IMR-90 (cell line): ENCODE results near the gene SEPTIN2. TPM values are rescaled to one million over a fixed set of nuclear protein-coding genes. Genes with fewer than 3 reads are reported as not detected.

Experiments used
- ATAC-seq: fragments of 200-7000 bp; cut with Tn5 transposase; 2 replicates; pipeline ENCODE4 v1.9.1; 2020; ENCODE audit warnings: low read depth, mild to moderate bottlenecking, moderate library complexity
- BruUV-seq: library from RNA; stranded (reverse); fragments of 400-500 nt; replicated peaks from 2 replicates; lab custom pipeline; 2021; lab: Mats Ljungman, UMichigan
- CTCF ChIA-PET: fragments of 300-600 bp; formaldehyde crosslinking; extraction: SDS; loops from one replicate; lab custom pipeline; 2021; ENCODE audit warnings: antibody characterized with exemption; lab: Yijun Ruan, JAX
- POLR2A ChIA-PET: fragments of 300-600 bp; sonication (Branson Sonifier 250); formaldehyde crosslinking; loops from one replicate; lab custom pipeline; 2022; ENCODE audit warnings: antibody characterized with exemption; ENCODE audit not compliant: unreplicated experiment; lab: Charles Lee
- DNase-seq: peaks from one replicate; pipeline ENCODE4 v3.0.0; 2013
- H2AFZ ChIP-seq: replicated peaks from 2 replicates; pipeline ENCODE3; 2013; ENCODE audit warnings: low read length, mild to moderate bottlenecking; ENCODE audit not compliant: poor library complexity
- H2AK5ac ChIP-seq: 2 replicates; pipeline ENCODE4 v1.6.1; 2013; ENCODE audit warnings: low read depth, low read length, inconsistent platforms
- H2AK9ac ChIP-seq: replicated peaks from 2 replicates; pipeline ENCODE3; 2013; ENCODE audit warnings: mild to moderate bottlenecking, low read depth, low read length, moderate library complexity; ENCODE audit not compliant: poor library complexity
- H2BK120ac ChIP-seq: 2 replicates; pipeline ENCODE4 v1.6.1; 2013; ENCODE audit warnings: low read depth, low read length, inconsistent platforms
- H2BK15ac ChIP-seq: 3 replicates; pipeline ENCODE4 v1.6.1; 2013; ENCODE audit warnings: low read depth, low read length, inconsistent platforms
- H2BK20ac ChIP-seq: 2 replicates; pipeline ENCODE4 v1.6.1; 2013; ENCODE audit warnings: low read depth, mild to moderate bottlenecking, inconsistent platforms, low read length, moderate library complexity
- H2BK5ac ChIP-seq: 2 replicates; pipeline ENCODE4 v1.6.1; 2013; ENCODE audit warnings: mild to moderate bottlenecking, low read depth, low read length, inconsistent platforms; ENCODE audit not compliant: poor library complexity, severe bottlenecking
- H3K14ac ChIP-seq: replicated peaks from 2 replicates; pipeline ENCODE4 v1.6.1; 2013; ENCODE audit warnings: low read depth, low read length, inconsistent platforms
- H3K18ac ChIP-seq: 2 replicates; pipeline ENCODE4 v1.6.1; 2013; ENCODE audit warnings: low read depth, low read length, control low read depth
- H3K23ac ChIP-seq: 2 replicates; pipeline ENCODE4 v1.6.1; 2013; ENCODE audit warnings: low read depth, low read length, inconsistent platforms
- H3K27ac ChIP-seq: 2 replicates; pipeline ENCODE4 v1.5.1; 2013; ENCODE audit warnings: mild to moderate bottlenecking, control low read depth, low read length; ENCODE audit not compliant: insufficient read depth
- H3K27me3 ChIP-seq: 2 replicates; pipeline ENCODE4 v1.6.1; 2013; ENCODE audit warnings: low read length; ENCODE audit not compliant: control insufficient read depth, insufficient read depth
- H3K36me3 ChIP-seq: 2 replicates; pipeline ENCODE4 v1.6.1; 2013; ENCODE audit warnings: low read length, mixed read lengths; ENCODE audit not compliant: control insufficient read depth, insufficient read depth
- H3K4ac ChIP-seq: 2 replicates; pipeline ENCODE4 v1.6.1; 2013; ENCODE audit warnings: low read depth, low read length, inconsistent platforms
- H3K4me1 ChIP-seq: 2 replicates; pipeline ENCODE4 v1.6.1; 2013; ENCODE audit warnings: low read length, mixed read lengths; ENCODE audit not compliant: control insufficient read depth, insufficient read depth
- H3K4me2 ChIP-seq: 2 replicates; pipeline ENCODE4 v1.6.1; 2013; ENCODE audit warnings: low read depth, mild to moderate bottlenecking, control low read depth, low read length, moderate library complexity
- H3K4me3 ChIP-seq: 2 replicates; pipeline ENCODE4 v1.5.1; 2013; ENCODE audit warnings: low read depth, mild to moderate bottlenecking, control low read depth, low read length, moderate library complexity; ENCODE audit not compliant: insufficient read depth
- H3K56ac ChIP-seq: 2 replicates; pipeline ENCODE4 v1.6.1; 2013; ENCODE audit warnings: low read length, inconsistent platforms; ENCODE audit not compliant: insufficient read depth; ENCODE audit errors: extremely low read depth
- H3K79me1 ChIP-seq, 2 experiments: 2 replicates each; pipeline ENCODE4 v1.6.1; 2013; ENCODE audit warnings: low read length in 2 of 2, inconsistent platforms in 1 of 2, low read depth in 1 of 2
- H3K9ac ChIP-seq: 2 replicates; pipeline ENCODE4 v1.6.1; 2013; ENCODE audit warnings: low read depth, low read length, control low read depth
- H3K9me1 ChIP-seq: 2 replicates; pipeline ENCODE4 v1.6.1; 2013; ENCODE audit warnings: low read length, inconsistent platforms; ENCODE audit not compliant: insufficient read depth
- H3K9me3 ChIP-seq: 2 replicates; pipeline ENCODE4 v1.6.1; 2013; ENCODE audit warnings: low read length; ENCODE audit not compliant: control insufficient read depth, insufficient read depth
- H4K20me1 ChIP-seq: 2 replicates; pipeline ENCODE4 v1.6.1; 2013; ENCODE audit warnings: low read length, inconsistent platforms; ENCODE audit not compliant: insufficient read depth
- H4K5ac ChIP-seq: 2 replicates; pipeline ENCODE4 v1.6.1; 2013; ENCODE audit warnings: mild to moderate bottlenecking, low read depth, low read length, control low read depth
- H4K8ac ChIP-seq, 2 experiments: 2 replicates each; pipeline ENCODE4 v1.6.1; 2013; ENCODE audit warnings: low read depth in 2 of 2, low read length in 2 of 2, control low read depth in 1 of 2, inconsistent platforms in 1 of 2
- H4K91ac ChIP-seq: 2 replicates; pipeline ENCODE4 v1.6.1; 2013; ENCODE audit warnings: low read depth, low read length, inconsistent platforms; ENCODE audit not compliant: insufficient read depth
- BHLHE40 ChIP-seq: fragments of 150-350 bp; IDR thresholded peaks from 2 replicates; pipeline ENCODE4 v1.6.1; 2016; ENCODE audit warnings: mild to moderate bottlenecking, low read depth, low read length
- CEBPB ChIP-seq: IDR thresholded peaks from 2 replicates; pipeline ENCODE4 v1.6.1; 2012; ENCODE audit warnings: low read depth, low read length, improper control_type of control experiment
- CHD1 ChIP-seq: IDR thresholded peaks from 2 replicates; pipeline ENCODE4 v1.6.1; 2012; ENCODE audit warnings: low read depth, low read length, improper control_type of control experiment
- FOS ChIP-seq: fragments of 150-350 bp; IDR thresholded peaks from 2 replicates; pipeline ENCODE4 v1.6.1; 2016; ENCODE audit warnings: low read depth, low read length
- MAFK ChIP-seq: IDR thresholded peaks from 2 replicates; pipeline ENCODE4 v1.6.1; 2012; ENCODE audit warnings: low read depth, low read length, improper control_type of control experiment
- MAZ ChIP-seq: IDR thresholded peaks from 2 replicates; pipeline ENCODE4 v1.6.1; 2012; ENCODE audit warnings: low read depth, mild to moderate bottlenecking, low read length, improper control_type of control experiment, moderate library complexity, borderline replicate concordance
- MXI1 ChIP-seq: IDR thresholded peaks from 2 replicates; pipeline ENCODE4 v1.6.1; 2012; ENCODE audit warnings: low read depth, mild to moderate bottlenecking, low read length, moderate library complexity, borderline replicate concordance
- NFE2L2 ChIP-seq: fragments of 150-350 bp; IDR thresholded peaks from 2 replicates; pipeline ENCODE4 v1.6.1; 2016; ENCODE audit warnings: low read depth, mild to moderate bottlenecking, low read length
- POLR2A ChIP-seq: IDR thresholded peaks from 2 replicates; pipeline ENCODE4 v1.6.1; 2012; ENCODE audit warnings: mild to moderate bottlenecking, low read depth, low read length
- RAD21 ChIP-seq: IDR thresholded peaks from 2 replicates; pipeline ENCODE4 v1.6.1; 2012; ENCODE audit warnings: low read length, improper control_type of control experiment
- RCOR1 ChIP-seq: IDR thresholded peaks from 2 replicates; pipeline ENCODE4 v1.6.1; 2012; ENCODE audit warnings: mild to moderate bottlenecking, low read length, improper control_type of control experiment; ENCODE audit not compliant: insufficient replicate concordance
- SMC3 ChIP-seq: fragments of 150-350 bp; IDR thresholded peaks from 2 replicates; pipeline ENCODE4 v1.6.1; 2016; ENCODE audit warnings: low read depth, mild to moderate bottlenecking, antibody characterized with exemption, low read length, moderate library complexity
- WGBS, 2 experiments: methylation state at CpG; one replicate each; pipeline versions ENCODE4 v1.1.5 to v1.1.7; 2013; ENCODE audit warnings: missing lambda C conversion rate in 2 of 2; ENCODE audit not compliant: insufficient read length in 1 of 2; ENCODE audit errors: extremely low coverage in 2 of 2; 5-methylcytosine and 5-hydroxymethylcytosine counted together
- dilution Hi-C: fragments of 300-500 bp; cut with HindIII; formaldehyde crosslinking; loops from one replicate; pipeline ENCODE4 v1.14.3; 2018; ENCODE audit warnings: low sequenced_read_pairs; ENCODE audit not compliant: unreplicated experiment
- in situ Hi-C: fragments of 300-500 bp; cut with MboI; formaldehyde crosslinking; loops from 3 replicates; pipeline ENCODE4 v1.14.3; 2019; ENCODE audit warnings: low sequenced_read_pairs, inconsistent platforms, mixed read lengths
- intact Hi-C: fragments of 100-400 bp; cut with micrococcal nuclease; formaldehyde crosslinking; loops from 2 replicates; pipeline ENCODE4 v1.10.0; 2022
- polyA plus RNA-seq, 3 experiments: library from polyadenylated mRNA; depleted of rRNA; stranded (reverse); fragments of >200 nt; gene quantifications; 2 replicates each; pipeline ENCODE4 v1.2.3, GENCODE V29; 2012; ENCODE audit warnings: low replicate concordance in 1 of 3
- total RNA-seq: library from RNA; depleted of rRNA; stranded (reverse); fragments of >200 nt; gene quantifications from 2 replicates; pipeline ENCODE4 v1.2.3, GENCODE V29; 2012
- TF ChIP-seq, protein P1 (sequence below): fragments of 150-350 bp; IDR thresholded peaks from 2 replicates; pipeline ENCODE4 v1.6.1; 2016; ENCODE audit warnings: low read depth, mild to moderate bottlenecking, low read length, moderate library complexity, borderline replicate concordance
- TF ChIP-seq, protein P2 (sequence below): fragments of 150-350 bp; IDR thresholded peaks from 2 replicates; pipeline ENCODE4 v1.6.1; 2017; ENCODE audit warnings: mild to moderate bottlenecking, antibody characterized with exemption, low read length, low read depth
- TF ChIP-seq, protein P3 (sequence below): conservative IDR thresholded peaks from 2 replicates; pipeline ENCODE4 v1.5.1; 2012; ENCODE audit warnings: mild to moderate bottlenecking, low read depth, low read length, improper control_type of control experiment

Gene SEPTIN2
- total and polyA plus RNA-seq, 2 of the 4 experiments (the other 2 are of a cell fraction), result 420 to 504 TPM

DNA sequence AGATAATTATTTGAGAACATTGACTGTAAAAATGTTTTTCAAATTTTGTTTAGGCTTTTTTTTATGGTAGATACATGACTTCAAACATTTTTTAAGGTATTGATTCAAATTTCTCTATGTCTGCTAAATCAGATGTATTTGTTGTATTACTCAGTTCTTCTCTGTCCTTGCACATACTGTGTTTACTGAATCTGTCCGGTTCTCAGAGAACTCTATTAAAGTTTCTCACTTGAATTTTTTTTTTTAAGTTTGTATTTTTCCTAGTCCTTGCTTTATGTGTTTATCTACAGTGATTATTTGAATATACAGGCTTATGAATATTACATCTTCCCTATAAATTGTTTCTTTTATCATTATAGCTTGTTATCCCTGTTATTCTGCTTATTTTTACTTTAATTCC, 5.3 kb downstream of the SEPTIN2 start:
- Histone ChIP-seq H2BK120ac (no peak overlapping the region), H3K4me2 (no peak overlapping the region), H4K5ac (no peak overlapping the region), H3K56ac (no peak overlapping the region), H3K27ac (no peak overlapping the region), H2AFZ (no peak overlapping the region), H2BK5ac (no peak overlapping the region), H4K91ac (no peak overlapping the region), H3K27me3 (no peaks in the 10 kb centered on the region), H3K9me3 (no peaks in the 10 kb centered on the region), H2BK15ac (no peak overlapping the region), H3K4me1 (peaks cover 6% of the 10 kb centered on the region), H3K14ac (no peak overlapping the region), H3K23ac (no peak overlapping the region), H3K4me3 (no peak overlapping the region), H3K36me3 (peaks cover 6% of the 10 kb centered on the region), H3K4ac (no peak overlapping the region), H2AK5ac (no peak overlapping the region), H3K9me1 (peaks cover 3% of the 10 kb centered on the region; the same call in 1 of the 2 replicates), H3K79me1 (peaks cover 3 to 38% of the 10 kb centered on the region in 2 experiments; a peak in 3 of 4 replicates), H4K20me1 (peaks cover 91% of the 10 kb centered on the region), H3K18ac (no peak overlapping the region), H2BK20ac (no peak overlapping the region), H2AK9ac (no peak overlapping the region), H3K9ac (no peak overlapping the region), H4K8ac (no peak overlapping the region)
- no peak for ATAC-seq
- CTCF ChIA-PET, result no interaction called here
- BruUV-seq, result no TSS peak
- TF ChIP-seq FOS (no peak), RCOR1 (no peak), CEBPB (no peak), BHLHE40 (no peak), MAFK (no peak), RAD21 (no peak), MXI1 (no peak), NFE2L2 (no peak), POLR2A (no peak), MAZ (no peak), SMC3 (no peak), CHD1 (no peak)
- TF ChIP-seq, protein P1, sequence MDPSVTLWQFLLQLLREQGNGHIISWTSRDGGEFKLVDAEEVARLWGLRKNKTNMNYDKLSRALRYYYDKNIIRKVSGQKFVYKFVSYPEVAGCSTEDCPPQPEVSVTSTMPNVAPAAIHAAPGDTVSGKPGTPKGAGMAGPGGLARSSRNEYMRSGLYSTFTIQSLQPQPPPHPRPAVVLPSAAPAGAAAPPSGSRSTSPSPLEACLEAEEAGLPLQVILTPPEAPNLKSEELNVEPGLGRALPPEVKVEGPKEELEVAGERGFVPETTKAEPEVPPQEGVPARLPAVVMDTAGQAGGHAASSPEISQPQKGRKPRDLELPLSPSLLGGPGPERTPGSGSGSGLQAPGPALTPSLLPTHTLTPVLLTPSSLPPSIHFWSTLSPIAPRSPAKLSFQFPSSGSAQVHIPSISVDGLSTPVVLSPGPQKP, result no peak
- TF ChIP-seq, protein P2, sequence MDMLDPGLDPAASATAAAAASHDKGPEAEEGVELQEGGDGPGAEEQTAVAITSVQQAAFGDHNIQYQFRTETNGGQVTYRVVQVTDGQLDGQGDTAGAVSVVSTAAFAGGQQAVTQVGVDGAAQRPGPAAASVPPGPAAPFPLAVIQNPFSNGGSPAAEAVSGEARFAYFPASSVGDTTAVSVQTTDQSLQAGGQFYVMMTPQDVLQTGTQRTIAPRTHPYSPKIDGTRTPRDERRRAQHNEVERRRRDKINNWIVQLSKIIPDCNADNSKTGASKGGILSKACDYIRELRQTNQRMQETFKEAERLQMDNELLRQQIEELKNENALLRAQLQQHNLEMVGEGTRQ, result no peak
- TF ChIP-seq, protein P3, sequence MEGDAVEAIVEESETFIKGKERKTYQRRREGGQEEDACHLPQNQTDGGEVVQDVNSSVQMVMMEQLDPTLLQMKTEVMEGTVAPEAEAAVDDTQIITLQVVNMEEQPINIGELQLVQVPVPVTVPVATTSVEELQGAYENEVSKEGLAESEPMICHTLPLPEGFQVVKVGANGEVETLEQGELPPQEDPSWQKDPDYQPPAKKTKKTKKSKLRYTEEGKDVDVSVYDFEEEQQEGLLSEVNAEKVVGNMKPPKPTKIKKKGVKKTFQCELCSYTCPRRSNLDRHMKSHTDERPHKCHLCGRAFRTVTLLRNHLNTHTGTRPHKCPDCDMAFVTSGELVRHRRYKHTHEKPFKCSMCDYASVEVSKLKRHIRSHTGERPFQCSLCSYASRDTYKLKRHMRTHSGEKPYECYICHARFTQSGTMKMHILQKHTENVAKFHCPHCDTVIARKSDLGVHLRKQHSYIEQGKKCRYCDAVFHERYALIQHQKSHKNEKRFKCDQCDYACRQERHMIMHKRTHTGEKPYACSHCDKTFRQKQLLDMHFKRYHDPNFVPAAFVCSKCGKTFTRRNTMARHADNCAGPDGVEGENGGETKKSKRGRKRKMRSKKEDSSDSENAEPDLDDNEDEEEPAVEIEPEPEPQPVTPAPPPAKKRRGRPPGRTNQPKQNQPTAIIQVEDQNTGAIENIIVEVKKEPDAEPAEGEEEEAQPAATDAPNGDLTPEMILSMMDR, result no peak
- DNase-seq, result no peak
- WGBS, 2 experiments, result no CpG with 5 or more reads among the region's 1 CpG
- intact Hi-C loops, result no loop called here
- dilution Hi-C loops, result no loop called here
- POLR2A ChIA-PET, result no interaction called here
- in situ Hi-C loops, result no loop called here
